H9 (cell line): ENCODE results near the gene BCL2L15. TPM values are rescaled to one million over a fixed set of nuclear protein-coding genes. Genes with fewer than 3 reads are reported as not detected.

ENCODE experiments used
- DNase-seq: peaks from one replicate; pipeline ENCODE4 v3.0.0-alpha.2; 2017
- H2AFZ ChIP-seq: one replicate; pipeline ENCODE4 v1.6.1; 2013; ENCODE audit warnings: mild to moderate bottlenecking, low read length, control low read depth, moderate library complexity
- H2AK5ac ChIP-seq: 2 replicates; pipeline ENCODE4 v1.6.1; 2013; ENCODE audit warnings: low read length, control low read depth, mixed read lengths; ENCODE audit not compliant: insufficient read length
- H2BK120ac ChIP-seq: one replicate; pipeline ENCODE4 v1.6.1; 2013; ENCODE audit warnings: low read depth, mild to moderate bottlenecking, low read length, control low read depth, inconsistent platforms; ENCODE audit not compliant: poor library complexity, severe bottlenecking
- H2BK12ac ChIP-seq: 2 replicates; pipeline ENCODE4 v1.6.1; 2013; ENCODE audit warnings: low read length, control low read depth, mixed read lengths, low read depth; ENCODE audit not compliant: insufficient read length
- H2BK15ac ChIP-seq: 2 replicates; pipeline ENCODE4 v1.6.1; 2013; ENCODE audit warnings: low read depth, low read length, control low read depth
- H2BK20ac ChIP-seq: one replicate; pipeline ENCODE4 v1.6.1; 2013; ENCODE audit warnings: low read depth, mild to moderate bottlenecking, low read length, control low read depth, inconsistent platforms; ENCODE audit not compliant: poor library complexity, severe bottlenecking
- H2BK5ac ChIP-seq: 2 replicates; pipeline ENCODE4 v1.6.1; 2013; ENCODE audit warnings: low read length, control low read depth, mixed read lengths; ENCODE audit not compliant: insufficient read length
- H3K14ac ChIP-seq: 2 replicates; pipeline ENCODE4 v1.6.1; 2013; ENCODE audit warnings: low read length, control low read depth; ENCODE audit not compliant: insufficient read depth
- H3K18ac ChIP-seq: 2 replicates; pipeline ENCODE4 v1.6.1; 2013; ENCODE audit warnings: low read depth, mild to moderate bottlenecking, mixed read lengths, low read length, control low read depth; ENCODE audit not compliant: insufficient read length
- H3K23ac ChIP-seq: 2 replicates; pipeline ENCODE4 v1.6.1; 2013; ENCODE audit warnings: low read length, control low read depth, mixed read lengths, low read depth; ENCODE audit not compliant: insufficient read length
- H3K23me2 ChIP-seq: 2 replicates; pipeline ENCODE4 v1.6.1; 2013; ENCODE audit warnings: low read depth, mild to moderate bottlenecking, mixed read lengths, low read length, control low read depth; ENCODE audit not compliant: insufficient read length, poor library complexity, severe bottlenecking
- H3K27ac ChIP-seq: 2 replicates; pipeline ENCODE4 v1.5.1; 2013; ENCODE audit warnings: low read length, control low read depth, mixed read lengths, low read depth; ENCODE audit not compliant: insufficient read length
- H3K27me3 ChIP-seq: 2 replicates; pipeline ENCODE4 v1.6.1; 2013; ENCODE audit warnings: low read length, control low read depth, inconsistent platforms; ENCODE audit not compliant: insufficient read depth
- H3K4ac ChIP-seq: 2 replicates; pipeline ENCODE4 v1.6.1; 2013; ENCODE audit warnings: low read depth, mild to moderate bottlenecking, control low read depth, inconsistent platforms, low read length, moderate library complexity
- H3K4me1 ChIP-seq: 2 replicates; pipeline ENCODE4 v1.6.1; 2013; ENCODE audit warnings: low read length, control low read depth, inconsistent platforms; ENCODE audit not compliant: insufficient read depth
- H3K4me2 ChIP-seq: 2 replicates; pipeline ENCODE4 v1.6.1; 2013; ENCODE audit warnings: low read length, control low read depth, mixed read lengths; ENCODE audit not compliant: insufficient read length, insufficient read depth
- H3K56ac ChIP-seq: 2 replicates; pipeline ENCODE4 v1.6.1; 2013; ENCODE audit warnings: low read depth, mild to moderate bottlenecking, mixed read lengths, low read length, control low read depth; ENCODE audit not compliant: insufficient read length
- H3K79me1 ChIP-seq: 2 replicates; pipeline ENCODE4 v1.6.1; 2013; ENCODE audit warnings: low read depth, mild to moderate bottlenecking, moderate library complexity, low read length, control low read depth, inconsistent platforms; ENCODE audit not compliant: insufficient read depth, poor library complexity, severe bottlenecking
- H3K79me2 ChIP-seq: 2 replicates; pipeline ENCODE4 v1.6.1; 2013; ENCODE audit warnings: low read length, control low read depth, inconsistent platforms; ENCODE audit not compliant: insufficient read depth
- H3K9ac ChIP-seq: 2 replicates; pipeline ENCODE4 v1.6.1; 2013; ENCODE audit warnings: low read length, control low read depth, mixed read lengths; ENCODE audit not compliant: insufficient read length; ENCODE audit errors: extremely low read depth
- H3K9me3 ChIP-seq: one replicate; pipeline ENCODE4 v1.6.1; 2013; ENCODE audit warnings: low read depth, low read length, inconsistent platforms; ENCODE audit not compliant: control insufficient read depth
- H3T11ph ChIP-seq: one replicate; pipeline ENCODE4 v1.6.1; 2013; ENCODE audit warnings: mild to moderate bottlenecking, low read length, control low read depth, inconsistent platforms
- H4K20me1 ChIP-seq: one replicate; pipeline ENCODE4 v1.6.1; 2013; ENCODE audit not compliant: control insufficient read depth, insufficient read length, insufficient read depth
- H4K5ac ChIP-seq: 2 replicates; pipeline ENCODE4 v1.6.1; 2013; ENCODE audit warnings: low read depth, mild to moderate bottlenecking, mixed read lengths, low read length, control low read depth; ENCODE audit not compliant: insufficient read length
- H4K8ac ChIP-seq: replicated peaks from 2 replicates; pipeline ENCODE4 v1.6.1; 2013; ENCODE audit warnings: low read length, control low read depth, mixed read lengths, low read depth; ENCODE audit not compliant: insufficient read length
- H4K91ac ChIP-seq: 2 replicates; pipeline ENCODE4 v1.6.1; 2013; ENCODE audit warnings: low read depth, mild to moderate bottlenecking, moderate library complexity, mixed read lengths, low read length, control low read depth; ENCODE audit not compliant: insufficient read length
- H3K27ac Mint-ChIP-seq, 3 experiments: 2 replicates in 2 of 3; 3 replicates in 1 of 3; pipeline ENCODE4 v1.8.0; 2020 to 2021; ENCODE audit warnings: mixed read lengths in 3 of 3, mild to moderate bottlenecking in 1 of 3, moderate library complexity in 1 of 3
- H3K27me3 Mint-ChIP-seq: 2 replicates; pipeline ENCODE4 v1.8.0; 2021; ENCODE audit warnings: low read depth, mild to moderate bottlenecking, moderate library complexity, mixed read lengths
- H3K36me3 Mint-ChIP-seq, 3 experiments: 2 replicates in 2 of 3; 3 replicates in 1 of 3; pipeline ENCODE4 v1.8.0; 2020 to 2021; ENCODE audit warnings: low read depth in 3 of 3, mixed read lengths in 3 of 3; ENCODE audit not compliant: insufficient read depth in 1 of 3
- H3K4me1 Mint-ChIP-seq, 2 experiments: 2 replicates each; pipeline ENCODE4 v1.8.0; 2020; ENCODE audit warnings: mixed read lengths in 2 of 2
- H3K4me3 Mint-ChIP-seq, 2 experiments: 2 replicates in 1 of 2; 3 replicates in 1 of 2; pipeline ENCODE4 v1.8.0; 2020 to 2021; ENCODE audit warnings: mild to moderate bottlenecking in 2 of 2, mixed read lengths in 2 of 2, moderate library complexity in 1 of 2
- H3K9me3 Mint-ChIP-seq, 2 experiments: 2 replicates in 1 of 2; 3 replicates in 1 of 2; pipeline ENCODE4 v1.8.0; 2020; ENCODE audit warnings: mild to moderate bottlenecking in 2 of 2, mixed read lengths in 2 of 2, moderate library complexity in 1 of 2
- WGBS: extraction: QIAGEN DNeasy Blood & Tissue Kit; methylation state at CpG from one replicate; pipeline ENCODE4 v1.1.7; 2013; ENCODE audit warnings: missing lambda C conversion rate, low lambda C conversion rate, mixed read lengths; ENCODE audit not compliant: insufficient read length; ENCODE audit errors: extremely low coverage; 5-methylcytosine and 5-hydroxymethylcytosine counted together
- total RNA-seq: library from RNA; stranded (reverse); gene quantifications from 2 replicates; pipeline ENCODE4 v1.2.1, GENCODE V29; 2021
- TF ChIP-seq, protein P1 (sequence below): fragments of 200-600 bp; sonication (generic); conservative IDR thresholded peaks from 3 replicates; pipeline ENCODE4 v1.8.0; 2021; ENCODE audit warnings: antibody characterized with exemption, mild to moderate bottlenecking

BCL2L15 gene
- total RNA-seq, 1 experiment from 2014 or later: 0.22 TPM

DNA sequence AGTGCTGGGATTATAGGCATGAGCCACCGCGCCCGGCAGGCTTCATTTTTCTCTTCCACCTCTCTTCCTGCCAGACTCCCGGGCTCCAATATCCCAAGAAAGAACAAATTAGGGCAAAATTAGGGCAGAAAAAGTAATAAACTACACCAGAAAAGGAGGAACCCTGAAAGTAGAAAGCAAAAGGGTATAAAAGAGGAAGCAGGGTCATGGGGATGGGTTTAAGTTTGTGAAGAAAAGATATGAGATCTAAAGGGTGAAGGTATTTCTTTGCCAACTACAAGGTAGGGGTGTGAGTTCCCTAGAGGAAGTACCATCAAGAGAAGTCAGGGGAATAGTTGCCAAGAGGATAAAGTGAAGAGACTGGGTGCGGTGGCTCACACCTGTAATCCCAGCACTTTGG lies 25.7 kb downstream of the BCL2L15 start:
- Histone ChIP-seq H4K5ac (no peak overlapping the region), H3K23ac (no peak overlapping the region), H2BK5ac (no peak overlapping the region), H3K79me1 (no peaks in the 10 kb centered on the region), H3K18ac (no peak overlapping the region), H3K4me2 (no peak overlapping the region), H2BK15ac (no peak overlapping the region), H2AK5ac (no peak overlapping the region), H3K56ac (no peak overlapping the region), H3K9ac (no peak overlapping the region), H3K27me3 (no peaks in the 10 kb centered on the region), H3T11ph (no peak overlapping the region), H4K91ac (no peak overlapping the region), H2AFZ (no peak overlapping the region), H2BK12ac (no peak overlapping the region), H3K14ac (no peak overlapping the region), H3K4me1 (no peaks in the 10 kb centered on the region), H3K9me3 (no peaks in the 10 kb centered on the region), H3K4ac (no peak overlapping the region), H4K8ac (no peak overlapping the region), H3K23me2 (no peaks in the 10 kb centered on the region), H4K20me1 (no peaks in the 10 kb centered on the region), H3K79me2 (no peaks in the 10 kb centered on the region), H2BK20ac (no peak overlapping the region), H2BK120ac (no peak overlapping the region), H3K27ac (no peak overlapping the region)
- no peak overlapping the region for H3K4me3 Mint-ChIP-seq
- no peak overlapping the region for H3K27ac Mint-ChIP-seq
- WGBS: no CpG with 5 or more reads among the region's 5 CpGs
- H3K4me1 Mint-ChIP-seq: no peaks in the 10 kb centered on the region; a peak in 1 of 4 replicates
- no peaks in the 10 kb centered on the region for H3K9me3 Mint-ChIP-seq
- H3K27me3 Mint-ChIP-seq: no peaks in the 10 kb centered on the region
- TF ChIP-seq, protein P1, sequence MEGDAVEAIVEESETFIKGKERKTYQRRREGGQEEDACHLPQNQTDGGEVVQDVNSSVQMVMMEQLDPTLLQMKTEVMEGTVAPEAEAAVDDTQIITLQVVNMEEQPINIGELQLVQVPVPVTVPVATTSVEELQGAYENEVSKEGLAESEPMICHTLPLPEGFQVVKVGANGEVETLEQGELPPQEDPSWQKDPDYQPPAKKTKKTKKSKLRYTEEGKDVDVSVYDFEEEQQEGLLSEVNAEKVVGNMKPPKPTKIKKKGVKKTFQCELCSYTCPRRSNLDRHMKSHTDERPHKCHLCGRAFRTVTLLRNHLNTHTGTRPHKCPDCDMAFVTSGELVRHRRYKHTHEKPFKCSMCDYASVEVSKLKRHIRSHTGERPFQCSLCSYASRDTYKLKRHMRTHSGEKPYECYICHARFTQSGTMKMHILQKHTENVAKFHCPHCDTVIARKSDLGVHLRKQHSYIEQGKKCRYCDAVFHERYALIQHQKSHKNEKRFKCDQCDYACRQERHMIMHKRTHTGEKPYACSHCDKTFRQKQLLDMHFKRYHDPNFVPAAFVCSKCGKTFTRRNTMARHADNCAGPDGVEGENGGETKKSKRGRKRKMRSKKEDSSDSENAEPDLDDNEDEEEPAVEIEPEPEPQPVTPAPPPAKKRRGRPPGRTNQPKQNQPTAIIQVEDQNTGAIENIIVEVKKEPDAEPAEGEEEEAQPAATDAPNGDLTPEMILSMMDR: no peak
- no peaks in the 10 kb centered on the region for H3K36me3 Mint-ChIP-seq
- DNase-seq: no peak
